Stimulated activated CD4-positive, alpha-beta T cell treated with anti-CD3 and anti-CD28 coated beads, Interleukin-4, amount 100 ng/mL, for 24 hours (primary cell): ENCODE measurements around the gene AKIP1.
"Not testable (repeated sequence)": the region's sequence is repeated elsewhere in the genome, so short reads cannot be mapped to it uniquely, and the experiment has no call there.

ENCODE experiments used
- DNase-seq: peaks from one replicate; pipeline ENCODE4 v3.0.0-alpha.2; 2020

The AKIP1 gene

DNA sequence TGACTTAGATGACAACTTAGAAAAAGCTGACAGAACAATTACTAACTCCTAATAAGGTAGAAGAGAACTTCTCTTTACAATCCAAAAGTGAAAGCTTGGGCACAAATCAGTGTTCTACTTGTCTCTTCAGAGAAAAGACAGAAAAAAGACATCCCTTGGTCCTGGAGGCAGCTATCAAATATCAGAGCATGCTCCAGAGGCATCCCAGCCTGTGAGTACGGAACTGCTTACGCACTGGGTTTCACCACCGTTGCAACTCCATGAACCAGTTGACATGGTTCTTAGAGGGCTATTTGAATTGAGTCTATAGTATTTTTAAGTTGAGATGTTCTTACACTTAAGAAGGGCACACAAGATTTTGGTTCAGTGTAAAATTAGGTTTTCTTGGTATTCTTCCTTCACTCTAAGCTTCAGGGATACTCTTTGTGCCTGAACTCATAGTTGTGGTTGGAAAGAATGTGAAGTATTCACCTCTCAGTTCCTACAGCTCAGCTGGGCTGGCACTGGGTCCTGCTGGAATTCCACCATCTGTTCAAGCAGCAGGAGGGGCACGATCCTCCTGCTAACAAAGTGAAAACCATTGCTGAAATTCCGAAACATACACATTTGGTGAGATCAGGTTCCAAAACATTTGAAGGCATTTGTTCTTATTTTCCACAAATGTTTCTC is 6.3 kb downstream of the AKIP1 start:
- DNase-seq, result no peak

DNA sequence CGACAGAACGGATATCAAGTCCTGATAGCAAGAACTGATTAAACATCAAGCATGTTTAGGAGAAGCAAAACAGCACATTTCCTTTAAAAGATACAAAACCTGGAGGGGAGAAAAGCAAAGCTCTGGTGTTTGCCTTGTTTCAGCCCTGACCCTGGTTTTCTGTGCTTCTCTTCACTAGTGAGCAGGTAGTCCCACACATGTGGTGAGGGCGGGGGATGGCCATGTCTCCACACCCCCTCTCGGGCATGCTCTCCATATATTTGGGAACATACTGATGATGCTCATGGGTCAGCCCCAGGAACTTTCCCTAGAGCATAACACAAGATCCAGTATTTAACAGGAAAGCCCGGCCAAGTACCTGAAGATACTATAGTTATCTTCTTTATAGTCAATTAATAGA is 11.7 kb downstream of the AKIP1 start:
- DNase-seq, result no peak

DNA sequence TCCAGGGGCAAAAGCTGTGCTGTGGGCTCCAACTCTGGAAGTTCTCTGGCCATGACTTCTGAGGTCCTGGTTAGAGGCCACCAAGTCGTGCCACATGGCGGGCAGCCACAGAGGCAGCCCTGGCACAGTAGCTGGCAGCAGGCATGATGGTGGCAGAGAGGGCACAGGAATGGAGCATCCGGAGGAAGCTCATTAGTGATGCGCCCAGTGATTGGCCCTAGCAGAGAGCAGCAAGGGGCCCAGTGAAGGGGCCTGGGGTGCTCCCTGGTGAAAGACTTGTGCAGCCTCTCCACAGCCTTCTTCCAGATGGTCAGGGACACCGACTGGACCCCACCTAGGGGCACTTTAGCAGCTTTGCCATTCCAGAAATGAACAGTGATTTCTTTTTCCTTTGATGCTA is 14.7 kb downstream of the AKIP1 start:
- no peak for DNase-seq

DNA sequence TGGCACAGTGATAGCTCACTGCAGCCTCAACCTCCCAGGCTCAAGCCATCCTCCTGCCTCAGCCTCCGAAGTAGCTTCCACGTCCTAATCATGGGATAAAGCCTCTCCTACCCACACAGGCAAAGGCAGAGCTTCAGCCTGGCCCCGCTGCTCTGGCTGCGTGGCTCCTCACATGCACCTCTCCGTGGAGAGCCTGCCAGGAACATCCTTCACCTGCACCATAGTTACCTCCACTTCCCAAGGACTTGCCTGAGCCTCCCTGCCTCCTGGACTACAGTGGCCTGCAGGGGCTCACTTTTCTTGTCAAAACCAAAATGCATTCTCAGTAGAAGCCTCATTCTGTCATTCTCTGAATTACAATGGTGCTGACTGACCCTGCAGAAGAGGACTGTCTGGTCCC is 15.2 kb downstream of the AKIP1 start:
- DNase-seq, result no peak

DNA sequence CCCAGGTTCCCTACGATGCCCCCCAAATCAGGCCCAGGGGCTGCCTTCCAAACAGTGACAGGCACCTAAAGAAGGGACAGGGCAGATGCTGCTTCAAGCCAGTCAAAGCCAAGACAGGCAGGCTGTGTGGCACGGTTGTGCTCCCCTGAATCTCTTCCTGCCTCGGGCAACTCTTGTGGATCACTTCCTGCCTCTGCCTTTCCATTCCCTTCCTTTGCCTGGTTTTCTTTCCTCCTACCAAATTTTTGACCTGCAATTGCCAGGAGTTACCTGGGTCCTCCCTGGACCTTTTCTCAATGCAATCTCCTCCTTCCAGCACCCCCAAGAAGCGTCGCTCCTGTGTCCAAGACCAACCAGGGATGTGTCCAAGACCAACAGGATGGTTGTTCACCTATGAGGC is 16.2 kb downstream of the AKIP1 start:
- no peak for DNase-seq

DNA sequence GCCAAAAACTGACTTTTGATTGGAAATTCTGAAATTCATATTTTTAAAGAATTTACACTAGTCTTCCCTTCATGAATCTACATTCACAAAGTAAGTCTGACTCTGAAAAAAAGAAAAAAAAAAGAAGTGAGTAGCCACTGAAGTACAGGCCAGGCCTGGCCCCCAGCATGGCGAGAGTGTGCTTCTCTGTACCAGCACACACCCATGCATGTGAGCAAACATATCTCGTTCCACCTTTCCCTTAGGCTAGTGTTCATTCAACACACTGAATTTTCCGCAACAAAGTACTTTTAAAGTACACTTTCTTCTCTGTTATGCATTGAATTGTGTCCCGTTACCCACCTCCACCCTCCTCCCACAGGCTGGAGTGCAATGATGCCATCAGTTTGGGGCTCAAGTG is 17.2 kb downstream of the AKIP1 start:
- no peak for DNase-seq

DNA sequence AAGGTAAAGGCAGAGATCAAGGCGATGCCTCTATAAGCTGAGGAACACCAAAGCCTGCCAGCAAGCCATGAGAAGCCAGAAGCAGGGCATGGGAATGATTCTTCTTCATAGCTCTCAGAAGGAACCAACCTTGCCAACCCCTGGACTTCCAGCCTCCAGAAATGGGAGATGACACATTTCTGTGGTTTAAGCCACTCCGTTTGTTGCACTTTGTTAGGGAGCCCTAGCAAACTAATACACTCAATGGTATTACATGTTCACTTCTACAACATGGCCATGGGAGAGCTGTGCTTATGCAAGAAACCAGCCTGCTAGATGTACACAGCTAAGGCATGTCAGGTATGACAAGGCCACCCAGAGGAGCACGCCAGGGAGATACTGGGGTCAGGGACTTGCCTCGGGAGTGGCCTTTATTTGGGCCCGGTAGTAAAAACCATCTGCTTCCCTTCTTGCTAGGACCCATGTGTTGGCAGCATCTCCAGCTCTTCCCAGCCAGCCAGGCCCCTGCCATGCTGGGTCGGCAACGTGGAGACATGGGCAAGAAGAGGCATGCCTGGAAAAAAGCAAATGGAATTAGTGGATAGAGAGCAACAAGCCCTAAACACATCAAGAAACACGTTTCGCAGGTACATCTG is 18.1 kb downstream of the AKIP1 start:
- DNase-seq, result no peak

DNA sequence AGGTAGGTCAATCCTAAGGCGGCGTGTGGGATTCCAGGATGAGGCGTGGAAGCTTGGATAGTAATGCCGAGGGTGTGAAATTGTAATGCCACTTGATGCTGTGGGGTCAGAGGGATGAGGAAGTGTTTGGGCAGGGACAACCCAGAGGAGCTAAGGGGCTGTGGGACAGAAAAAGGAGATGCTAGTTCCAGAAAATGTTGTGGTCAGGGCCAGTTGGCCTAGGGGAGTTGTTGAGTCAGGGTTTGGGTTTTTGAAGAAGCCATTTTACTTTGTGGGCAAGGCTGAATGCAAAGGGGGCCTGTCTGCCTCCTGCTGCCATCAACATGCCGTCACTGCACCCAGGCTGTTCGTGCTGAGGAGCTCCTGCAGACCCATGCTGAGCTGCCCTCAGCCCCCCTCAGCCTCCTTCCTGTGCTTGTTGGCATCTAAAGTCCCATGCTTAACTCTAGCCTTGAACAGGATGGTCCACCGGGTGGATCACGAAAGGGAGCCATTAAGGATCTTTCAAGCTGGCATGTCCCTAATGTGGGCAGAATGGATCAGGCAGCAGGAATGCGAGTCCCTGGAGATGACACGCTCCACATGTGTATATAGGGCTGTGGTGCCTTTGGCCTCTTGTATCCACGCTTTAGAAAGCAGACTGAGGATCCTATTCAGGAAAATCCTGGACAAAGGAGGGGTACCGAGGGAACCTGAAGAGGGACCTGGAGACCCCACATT is 19.6 kb downstream of the AKIP1 start:
- no peak for DNase-seq

DNA sequence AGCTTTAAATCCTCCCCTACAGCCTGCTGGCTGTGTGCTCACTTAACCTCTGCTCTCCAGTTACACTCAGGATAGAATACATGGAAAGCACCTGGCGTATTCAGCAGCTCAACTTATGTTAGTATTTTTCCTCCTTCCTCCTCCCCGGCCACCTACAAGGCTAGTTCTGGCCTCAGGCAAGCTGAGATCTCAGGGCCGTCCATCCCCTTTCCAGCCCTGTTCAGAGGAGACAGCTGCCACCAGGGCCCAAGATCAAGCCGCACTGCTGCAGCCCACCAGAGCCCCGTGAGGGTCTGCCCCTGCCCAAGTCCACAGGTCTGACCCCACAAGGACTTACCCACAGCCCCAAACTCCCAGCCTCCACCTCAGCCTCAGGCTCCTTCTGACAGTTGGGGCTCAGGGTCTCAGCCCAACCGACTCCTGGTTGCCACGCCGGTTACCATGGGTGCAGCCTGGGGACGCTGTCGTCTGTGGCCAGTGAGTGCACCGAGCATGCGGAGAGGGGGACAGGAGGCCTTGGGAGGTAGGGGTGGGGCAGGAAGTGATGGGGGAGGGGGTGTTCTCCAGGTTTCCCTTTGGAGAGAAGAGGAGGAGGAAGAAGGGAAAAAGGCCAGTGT is 21.7 kb downstream of the AKIP1 start, which contains the start of gene C11orf16:
Gene C11orf16, minus strand, starts transcription at position 384 of the 617 bp plus-strand sequence. CDS start 639 bp downstream, outside the sequence.
- DNase-seq, result no peak

DNA sequence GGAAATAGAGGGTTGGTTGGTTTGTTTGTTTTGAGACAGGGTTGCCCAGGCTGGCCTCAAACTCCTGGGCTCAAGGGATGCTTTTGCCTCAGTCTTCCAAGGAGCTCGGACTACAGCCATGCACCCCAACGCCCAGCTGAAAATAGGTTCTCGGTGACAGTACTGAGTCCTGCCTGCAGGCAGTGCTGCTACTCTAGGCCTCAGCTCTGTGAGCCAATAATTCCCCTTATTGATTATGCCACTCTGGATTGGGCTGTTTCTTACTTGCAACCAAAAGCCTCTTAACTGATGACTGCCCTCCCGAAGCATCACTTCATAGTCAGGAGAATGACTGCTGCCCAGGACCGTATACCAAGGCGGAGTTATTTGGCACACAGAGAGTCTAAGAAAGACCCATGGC is 22.9 kb downstream of the AKIP1 start:
- no peak for DNase-seq

DNA sequence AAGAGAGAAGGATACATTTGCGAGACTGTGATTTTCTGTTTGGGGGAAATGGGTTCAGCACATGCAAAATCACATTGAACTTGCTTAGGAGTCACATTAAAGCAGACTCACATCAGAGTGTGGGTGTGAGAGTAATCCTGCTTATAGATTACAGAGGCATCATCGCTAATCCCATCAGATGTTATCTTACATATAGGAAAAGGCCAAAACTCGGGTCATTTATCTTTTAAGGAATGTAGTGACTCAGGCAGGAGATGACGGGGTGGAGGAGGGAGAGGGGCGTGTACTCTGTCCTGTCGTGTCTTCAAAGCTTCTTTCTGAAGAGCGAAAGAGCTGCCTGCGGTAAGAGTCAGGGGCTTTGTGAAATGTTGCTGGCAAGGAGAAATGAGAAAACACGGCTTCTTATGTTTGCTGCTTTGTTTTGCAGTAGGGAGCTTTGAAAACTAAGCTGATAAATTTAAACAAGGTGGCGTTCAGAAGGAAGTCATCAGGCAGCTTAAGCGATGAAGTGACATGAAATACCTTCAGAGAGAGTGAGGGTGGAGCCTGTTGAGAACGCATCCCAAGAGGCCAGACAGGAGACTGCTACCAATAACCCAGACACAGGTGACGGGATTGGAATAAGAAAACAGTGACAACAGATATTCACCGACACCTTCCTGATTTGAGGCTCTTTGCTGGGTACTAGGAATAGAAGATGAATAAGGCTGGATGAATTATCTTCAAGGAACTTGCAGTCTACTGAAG is 23.9 kb downstream of the AKIP1 start:
- DNase-seq, result no peak

DNA sequence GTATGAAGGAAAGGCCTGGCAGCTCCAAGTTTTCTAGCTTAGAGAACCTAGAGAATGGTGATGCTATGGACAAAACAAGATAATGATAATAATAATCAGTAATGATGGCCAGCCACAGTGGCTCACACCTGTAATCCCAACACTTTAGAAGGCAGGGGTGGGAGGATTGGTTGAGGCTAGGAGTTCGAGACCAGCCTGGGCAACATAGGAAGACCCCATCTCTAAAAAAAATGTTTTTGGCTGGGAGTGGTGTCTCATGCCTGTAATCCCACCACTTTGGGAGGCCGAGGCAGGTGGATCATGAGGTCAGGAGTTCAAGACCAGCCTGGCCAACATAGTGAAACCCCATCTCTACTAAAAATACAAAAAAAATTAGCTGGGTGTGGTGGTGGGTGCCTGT is 24.8 kb downstream of the AKIP1 start:
- not testable (repeated sequence) for DNase-seq

DNA sequence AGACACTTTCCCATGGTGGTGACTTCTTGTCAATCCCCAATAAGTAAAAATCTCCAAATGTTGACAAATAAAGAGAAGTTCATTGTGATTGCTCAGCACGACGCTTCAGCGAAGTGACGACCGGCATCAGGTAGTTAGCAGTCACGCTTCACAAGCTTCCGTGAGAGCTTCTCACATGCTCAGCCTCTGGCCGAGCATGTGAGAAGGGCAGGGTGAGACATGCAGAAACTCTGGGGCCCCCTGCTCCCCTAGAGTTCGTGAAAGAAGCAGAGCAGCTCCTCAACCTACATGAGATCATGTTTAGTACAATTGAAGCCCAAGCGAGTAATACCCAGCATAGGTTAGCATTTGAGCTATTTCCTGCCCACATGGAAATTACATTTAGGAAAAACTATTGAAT is 26.2 kb downstream of the AKIP1 start:
- DNase-seq, result no peak

DNA sequence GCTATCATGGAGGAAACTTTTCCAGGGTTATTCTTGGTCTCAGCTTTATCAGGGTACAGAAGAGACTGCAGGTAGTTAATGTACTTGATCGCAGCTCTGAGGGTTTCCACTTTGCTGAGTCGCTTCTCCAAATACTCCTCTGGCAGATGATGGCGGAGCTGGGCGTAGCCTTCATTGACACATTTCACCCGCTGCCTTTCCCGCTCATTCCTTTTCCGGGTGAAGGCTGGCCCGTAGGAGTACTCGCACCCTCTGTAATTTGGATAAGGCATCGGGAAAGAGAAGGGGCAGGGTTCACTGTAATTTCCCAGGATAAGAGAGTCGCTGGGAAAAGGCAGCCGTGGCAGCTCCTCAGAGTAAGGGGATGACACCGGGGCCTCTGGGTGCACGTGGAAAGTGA is 26.7 kb downstream of the AKIP1 start:
- DNase-seq, result no peak

DNA sequence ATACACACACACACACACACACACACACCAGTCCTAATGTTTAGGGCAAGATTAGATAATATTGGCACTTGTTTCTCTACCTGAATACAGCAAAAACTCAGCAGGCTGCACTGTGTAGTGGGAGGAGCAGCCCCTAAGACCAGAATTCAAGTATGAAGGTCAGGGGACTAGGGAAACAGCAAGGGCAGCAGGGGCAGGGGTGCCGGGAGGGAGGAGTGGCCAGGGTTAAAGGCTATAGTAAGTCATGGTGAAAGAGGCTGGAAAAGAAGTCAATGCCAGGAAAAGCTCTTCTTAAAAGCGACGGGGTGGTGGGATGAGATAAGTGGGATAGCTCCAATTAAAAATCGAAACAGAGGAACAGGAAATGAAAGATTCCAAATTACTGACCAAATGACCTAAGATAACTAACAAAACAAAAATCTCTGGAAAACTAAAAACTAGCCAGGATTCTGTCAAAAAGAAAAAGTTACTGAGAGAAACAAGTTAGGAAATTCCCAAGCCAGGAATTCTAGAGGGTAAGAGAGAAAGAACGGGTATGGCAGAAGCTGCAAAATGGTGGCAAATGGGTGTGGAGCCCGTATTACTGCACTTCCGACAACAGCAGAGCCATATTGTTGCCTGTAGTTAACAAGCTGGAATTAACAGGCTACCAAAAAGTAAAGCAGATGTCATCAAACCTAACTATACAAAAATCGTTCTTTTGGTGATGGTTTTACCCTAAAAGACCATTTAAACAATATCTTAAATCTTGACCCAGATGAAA is 30.5 kb downstream of the AKIP1 start:
- DNase-seq, result no peak

DNA sequence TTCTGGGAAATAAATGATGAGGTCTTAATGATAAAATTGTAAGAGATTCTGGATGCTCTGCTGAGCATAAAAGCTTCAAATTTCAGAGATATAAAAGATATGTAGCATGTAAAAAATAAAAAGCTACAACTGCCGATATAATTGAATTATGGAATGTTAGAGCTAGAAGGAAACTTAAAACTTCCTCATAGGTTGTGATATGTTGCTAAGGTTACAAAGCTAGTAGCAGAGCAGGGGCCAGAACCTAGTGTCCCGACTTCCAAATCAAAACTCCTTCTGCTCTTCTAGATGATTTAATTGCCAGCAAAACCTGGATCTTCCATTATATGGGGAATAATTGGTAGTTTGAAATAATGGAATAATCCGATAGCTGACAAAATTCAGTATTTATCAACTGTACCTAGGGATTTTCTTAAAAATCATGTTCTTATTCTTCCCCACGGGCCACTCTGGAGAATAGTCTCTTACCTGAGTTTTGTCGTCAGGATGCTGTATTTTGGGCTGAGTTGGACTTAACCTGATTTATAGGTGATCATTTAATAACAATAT is 31.6 kb downstream of the AKIP1 start, which contains the start of gene ASCL3:
Gene ASCL3, minus strand, starts transcription at position 499 of the 549 bp plus-strand sequence. CDS start 4,855 bp downstream, outside the sequence.
- DNase-seq, result no peak

DNA sequence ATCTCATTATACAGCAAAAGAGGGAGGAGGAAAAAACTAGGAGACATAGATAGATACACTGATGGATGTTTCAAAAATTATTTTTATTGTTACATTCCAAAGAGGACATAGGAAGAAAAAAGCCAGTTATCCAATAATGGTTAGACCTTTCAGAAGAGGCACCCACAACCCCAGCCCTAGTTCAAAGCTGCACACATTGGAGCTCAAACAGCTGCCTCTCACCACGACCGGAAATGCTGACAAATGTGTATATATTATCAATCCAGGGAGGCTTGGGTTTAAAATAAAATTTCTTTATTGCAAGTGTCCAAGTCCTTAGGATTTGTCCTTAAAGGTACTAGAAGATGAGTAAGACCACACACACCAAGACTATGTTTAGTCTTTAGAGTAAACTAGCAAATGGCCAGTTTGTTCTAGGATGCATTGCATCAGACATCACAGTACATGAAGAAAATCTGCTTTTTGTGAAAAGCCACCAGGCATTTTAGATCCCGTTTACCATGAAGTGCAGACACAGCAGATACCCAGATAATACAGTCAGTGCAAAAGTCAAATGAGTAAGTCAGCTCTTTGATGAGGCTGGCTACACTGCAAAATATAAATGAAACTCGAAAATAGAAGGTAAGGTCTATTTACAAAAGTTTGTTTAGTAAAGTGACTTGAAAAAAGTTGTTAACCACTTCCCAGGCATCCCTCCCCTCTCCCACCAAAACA is 36.4 kb downstream of the AKIP1 start:
- no peak for DNase-seq

DNA sequence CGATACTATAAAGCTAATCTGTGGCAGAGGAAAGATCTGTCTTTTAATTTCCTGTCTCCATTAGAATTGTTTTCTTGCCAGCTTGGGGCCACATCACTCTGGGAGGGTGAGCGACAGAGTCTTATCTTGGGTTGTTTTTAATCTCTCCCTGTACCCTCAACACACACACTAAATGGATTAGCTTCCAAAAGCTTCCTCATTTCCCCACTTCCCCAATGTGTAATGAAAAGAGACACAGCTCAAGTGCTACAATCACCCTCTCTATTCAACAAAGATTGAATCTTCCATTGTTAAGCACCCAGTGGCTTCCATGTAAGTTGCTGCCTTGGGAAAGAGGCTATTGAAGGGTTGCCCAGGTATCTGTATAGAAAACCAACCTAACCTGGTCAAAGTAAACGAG is 37.9 kb downstream of the AKIP1 start:
- no peak for DNase-seq

DNA sequence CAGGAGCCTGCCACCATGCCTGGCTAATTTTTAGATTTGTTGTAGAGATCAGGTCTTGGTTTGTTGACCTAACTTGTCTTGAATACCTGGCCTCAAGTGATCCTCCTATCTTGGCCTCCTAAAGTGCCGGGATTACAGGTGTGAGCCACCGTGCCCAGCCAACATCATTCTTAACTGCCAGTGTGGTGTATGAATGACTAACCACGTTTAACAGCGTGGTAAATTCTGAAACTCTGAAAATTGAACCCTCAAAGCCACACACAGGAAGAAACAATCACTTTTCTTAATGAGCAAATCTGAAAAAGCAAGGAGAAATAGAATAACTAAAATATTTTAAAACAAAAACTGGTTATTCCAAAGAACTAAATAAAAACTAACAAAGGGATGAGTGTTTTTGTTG is 45.9 kb downstream of the AKIP1 start:
- no peak for DNase-seq

DNA sequence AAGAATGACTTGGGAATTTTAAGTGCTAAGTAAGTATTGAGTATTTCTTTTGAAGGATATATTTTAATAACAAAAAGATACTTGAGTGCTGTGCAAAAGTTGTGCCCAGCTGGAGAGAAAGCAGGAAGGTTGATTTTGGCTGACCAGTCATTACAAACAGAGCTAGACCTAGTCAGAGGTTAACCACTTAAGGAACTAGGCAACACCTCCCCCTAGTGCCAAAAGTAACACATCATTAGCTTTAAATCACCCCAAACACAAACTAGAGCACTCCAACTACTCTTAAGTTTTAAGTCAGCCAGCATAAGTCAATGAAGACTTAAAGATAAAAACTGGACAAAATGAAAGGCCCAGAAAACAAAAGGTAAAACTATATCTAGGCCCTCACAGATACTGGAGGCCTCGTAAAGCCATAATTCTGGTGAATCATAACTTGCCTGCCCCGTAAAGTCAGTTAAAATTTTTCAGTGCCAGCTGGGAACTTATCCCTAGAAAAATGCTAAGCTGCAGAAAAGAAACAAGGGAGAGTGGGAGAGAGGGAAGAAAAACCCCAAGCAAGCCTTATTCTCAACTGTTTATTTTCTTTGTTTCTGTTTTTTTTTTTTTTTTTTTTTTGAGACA is 48.7 kb downstream of the AKIP1 start:
- DNase-seq, result peak; percentile 31

DNA sequence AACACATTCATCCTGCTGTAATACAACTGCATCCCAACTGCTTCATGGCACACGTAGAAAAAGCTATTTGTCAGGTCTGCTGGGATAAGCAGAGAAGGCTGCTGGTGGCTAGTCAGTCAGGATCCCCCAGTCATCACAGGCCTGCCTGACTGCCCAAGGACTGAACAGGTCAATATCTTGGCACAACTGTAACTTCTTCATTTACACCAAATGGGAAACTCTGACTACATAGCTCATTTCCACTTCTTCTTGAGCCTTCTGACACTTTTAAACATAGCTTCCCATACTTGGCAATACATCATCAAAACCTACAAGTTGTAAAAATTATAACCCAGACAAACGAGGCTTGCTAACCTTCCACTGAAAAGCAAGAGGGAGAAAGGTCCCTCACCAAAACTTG is 50.4 kb downstream of the AKIP1 start:
- no peak for DNase-seq
